ENCODE results near the gene IFT88. TPM values are rescaled to one million over a fixed set of nuclear protein-coding genes. Genes with fewer than 3 reads are reported as not detected.

IFT88 gene
- total RNA-seq, 2 experiments from 2014 or later, result 9.0 to 9.5 TPM

GRCh38 chr13:20580257-20580656 lies 13.3 kb downstream of the IFT88 start:
- H3K27ac Mint-ChIP-seq, result no peak overlapping the region
- DNase-seq, result no peak
- CTCF ChIA-PET, result no interaction called here

GRCh38 chr13:20582026-20582425 lies 15.1 kb downstream of the IFT88 start:
- peaks cover 17% of the 10 kb centered on the region for H3K36me3 ChIP-seq (ENCODE audit: insufficient read depth, low read length)
- no peak for ATAC-seq (ENCODE audit: poor library complexity)
- DNase-seq, result no peak
- no peaks in the 10 kb centered on the region for H3K9me3 ChIP-seq (ENCODE audit: control insufficient read depth in 1 of 2, insufficient read depth in 1 of 2, low read length in 2 of 2)
- no peak for TF ChIP-seq CTCF (IDR thresholded peaks at IDR 0.05)
- H3K27ac ChIP-seq (ENCODE audit: low read depth in 1 of 2, low read length in 2 of 2), result no peak overlapping the region
- intact Hi-C loops (cut with DNase I, micrococcal nuclease), result no loop called here
- Mint-ChIP-seq H3K27ac (no peak overlapping the region), H3K4me3 (no peak overlapping the region), H3K27me3 (no peaks in the 10 kb centered on the region), H3K36me3 (ENCODE audit: low read depth) (peaks cover 80% of the 10 kb centered on the region), H3K4me1 (ENCODE audit: low read depth) (no peaks in the 10 kb centered on the region), H3K9me3 (peaks cover 7% of the 10 kb centered on the region)
- no peaks in the 10 kb centered on the region for H3K27me3 ChIP-seq (ENCODE audit: control insufficient read depth in 1 of 2, insufficient read depth in 2 of 2, low read length in 2 of 2)
- ChIA-PET CTCF (no interaction called here), POLR2A (no interaction called here)
- H3K4me3 ChIP-seq (ENCODE audit: low read length), result no peak overlapping the region
- H3K4me1 ChIP-seq (ENCODE audit: insufficient read depth, low read length), result no peaks in the 10 kb centered on the region

More at GRCh38 chr13:20580257-20580656, 13.3 kb downstream of the IFT88 start:
- H3K9me3 ChIP-seq (ENCODE audit: control insufficient read depth in 1 of 2, insufficient read depth in 1 of 2, low read length in 2 of 2), result no peaks in the 10 kb centered on the region
- TF ChIP-seq CTCF (IDR thresholded peaks at IDR 0.05), result no peak
- Mint-ChIP-seq H3K36me3 (ENCODE audit: low read depth) (peaks cover 82% of the 10 kb centered on the region), H3K9me3 (peaks cover 12% of the 10 kb centered on the region), H3K4me3 (no peak overlapping the region), H3K27me3 (no peaks in the 10 kb centered on the region), H3K4me1 (ENCODE audit: low read depth) (no peaks in the 10 kb centered on the region)
- no peaks in the 10 kb centered on the region for H3K4me1 ChIP-seq (ENCODE audit: insufficient read depth, low read length)
- POLR2A ChIA-PET, result no interaction called here
- peaks cover 13% of the 10 kb centered on the region for H3K36me3 ChIP-seq (ENCODE audit: insufficient read depth, low read length)
- no peak for ATAC-seq (ENCODE audit: poor library complexity)
- no peak overlapping the region for H3K27ac ChIP-seq (ENCODE audit: low read depth in 1 of 2, low read length in 2 of 2)
- H3K4me3 ChIP-seq (ENCODE audit: low read length), result no peak overlapping the region
- intact Hi-C loops (cut with DNase I, micrococcal nuclease), result no loop called here
- no peaks in the 10 kb centered on the region for H3K27me3 ChIP-seq (ENCODE audit: control insufficient read depth in 1 of 2, insufficient read depth in 2 of 2, low read length in 2 of 2)

- H3K27ac Mint-ChIP-seq, result no peak overlapping the region
- no peak for TF ChIP-seq CTCF (IDR thresholded peaks at IDR 0.05)
- Histone ChIP-seq H3K36me3 (ENCODE audit: insufficient read depth, low read length) (peaks cover 17% of the 10 kb centered on the region), H3K27ac (ENCODE audit: low read depth in 1 of 2, low read length in 2 of 2) (no peak overlapping the region), H3K9me3 (ENCODE audit: control insufficient read depth in 1 of 2, insufficient read depth in 1 of 2, low read length in 2 of 2) (no peaks in the 10 kb centered on the region), H3K4me3 (ENCODE audit: low read length) (no peak overlapping the region), H3K4me1 (ENCODE audit: insufficient read depth, low read length) (no peaks in the 10 kb centered on the region), H3K27me3 (ENCODE audit: control insufficient read depth in 1 of 2, insufficient read depth in 2 of 2, low read length in 2 of 2) (no peaks in the 10 kb centered on the region)
- ChIA-PET POLR2A (no interaction called here), CTCF (no interaction called here)
- intact Hi-C loops (cut with DNase I, micrococcal nuclease), result no loop called here
- no peaks in the 10 kb centered on the region for H3K4me1 Mint-ChIP-seq (ENCODE audit: low read depth)
- ATAC-seq (ENCODE audit: poor library complexity) (no peak), DNase-seq (no peak)
- peaks cover 5% of the 10 kb centered on the region for H3K9me3 Mint-ChIP-seq
- H3K4me3 Mint-ChIP-seq, result no peak overlapping the region
- H3K36me3 Mint-ChIP-seq (ENCODE audit: low read depth), result peaks cover 73% of the 10 kb centered on the region
- no peaks in the 10 kb centered on the region for H3K27me3 Mint-ChIP-seq
Measured at GRCh38 chr13:20583803-20584293, 16.9 kb downstream of the IFT88 start.

All from CD4-positive, alpha-beta T cell (primary cell).